Anterior cingulate cortex (tissue), 58 donors: ENCODE data around the gene HSD11B2.
A peak's percentile ranks its signal among the peaks of the same experiment; 100 is the strongest.

ENCODE experiments used
- DNase-seq, 58 donors: peaks; one replicate each; lab custom pipeline; 2025; lab: John Stamatoyannopoulos, UW

HSD11B2 gene

DNA sequence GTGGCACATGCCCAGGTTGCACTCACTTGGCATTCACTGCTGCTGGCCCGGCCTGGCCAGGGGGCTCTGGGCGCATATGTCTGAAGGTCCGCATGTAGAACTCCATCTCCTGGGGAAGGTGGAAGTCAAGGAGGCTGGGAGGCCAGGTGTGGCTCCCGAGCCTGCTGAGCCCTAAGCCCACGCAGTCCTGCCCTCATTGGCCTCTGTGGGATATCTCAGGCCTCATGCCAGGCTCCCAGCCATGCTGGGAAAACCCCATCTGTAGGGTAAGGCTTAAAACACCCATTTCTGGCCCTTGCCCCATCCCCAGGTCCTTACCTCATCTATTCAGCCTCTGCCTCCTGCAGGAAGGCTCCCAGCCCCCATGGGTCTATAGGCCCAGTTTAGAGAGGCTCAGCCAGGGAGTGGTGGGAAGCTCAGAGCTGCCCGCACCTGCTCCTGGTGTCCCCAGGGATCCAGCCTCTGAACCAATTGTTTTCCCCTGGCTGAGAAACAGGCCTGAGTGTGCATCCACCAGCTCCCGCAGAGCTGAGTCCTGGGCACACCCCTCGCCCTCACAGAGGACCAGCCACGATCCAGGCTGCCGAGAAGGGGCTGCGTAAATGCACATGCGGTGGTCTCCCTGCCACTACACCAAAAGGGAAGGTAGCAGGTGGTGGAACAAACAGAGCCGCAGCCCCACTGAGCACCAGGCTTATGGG is 35.3 kb upstream of the HSD11B2 start:
- DNase-seq = no peak

DNA sequence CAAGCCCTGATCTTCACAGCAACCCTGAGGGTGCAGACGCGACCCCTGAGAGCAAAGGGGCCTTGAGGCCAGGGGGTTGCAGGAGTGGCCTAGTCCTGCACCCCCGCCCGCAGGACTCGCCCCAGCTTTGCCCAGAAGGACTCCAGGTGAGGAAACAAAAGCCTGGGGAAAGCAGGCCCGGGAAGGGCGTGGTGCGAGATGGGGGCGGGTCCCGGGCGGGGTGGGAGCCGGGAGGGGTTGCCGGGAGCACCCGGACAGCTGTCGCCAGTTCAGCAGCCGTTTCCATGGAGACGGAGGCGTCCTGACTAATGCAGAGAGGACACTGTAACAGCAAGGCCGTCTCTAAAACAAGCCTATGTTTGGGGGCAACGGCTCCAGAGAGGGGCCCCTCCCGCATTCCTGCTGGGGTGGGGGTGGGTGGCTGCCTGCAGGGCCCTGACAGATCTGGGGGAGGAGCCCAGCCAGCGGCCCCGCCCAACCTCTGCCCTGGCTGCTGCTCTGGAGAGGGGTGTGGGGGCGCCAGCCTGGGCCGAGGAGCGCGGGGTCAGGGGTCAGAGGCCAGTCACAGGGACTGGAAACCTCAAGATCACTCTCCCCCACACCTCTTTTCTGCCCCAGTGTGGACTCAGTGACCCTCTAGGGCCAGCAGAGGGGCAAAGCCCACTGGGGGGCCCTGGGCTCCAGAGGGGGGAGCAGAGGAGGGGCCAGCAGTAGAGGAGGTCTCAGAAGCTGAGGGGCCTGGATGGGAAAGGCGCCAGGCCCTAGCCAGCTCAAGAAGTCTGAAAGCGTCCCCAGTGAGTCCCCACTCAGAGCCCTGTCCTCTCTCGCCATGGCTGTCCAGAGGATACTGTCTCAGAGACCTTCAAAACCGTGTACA is 34.5 kb upstream of the HSD11B2 start:
- DNase-seq = peak in 24 of 58 donors; percentile 10 to 62 (median 40)

DNA sequence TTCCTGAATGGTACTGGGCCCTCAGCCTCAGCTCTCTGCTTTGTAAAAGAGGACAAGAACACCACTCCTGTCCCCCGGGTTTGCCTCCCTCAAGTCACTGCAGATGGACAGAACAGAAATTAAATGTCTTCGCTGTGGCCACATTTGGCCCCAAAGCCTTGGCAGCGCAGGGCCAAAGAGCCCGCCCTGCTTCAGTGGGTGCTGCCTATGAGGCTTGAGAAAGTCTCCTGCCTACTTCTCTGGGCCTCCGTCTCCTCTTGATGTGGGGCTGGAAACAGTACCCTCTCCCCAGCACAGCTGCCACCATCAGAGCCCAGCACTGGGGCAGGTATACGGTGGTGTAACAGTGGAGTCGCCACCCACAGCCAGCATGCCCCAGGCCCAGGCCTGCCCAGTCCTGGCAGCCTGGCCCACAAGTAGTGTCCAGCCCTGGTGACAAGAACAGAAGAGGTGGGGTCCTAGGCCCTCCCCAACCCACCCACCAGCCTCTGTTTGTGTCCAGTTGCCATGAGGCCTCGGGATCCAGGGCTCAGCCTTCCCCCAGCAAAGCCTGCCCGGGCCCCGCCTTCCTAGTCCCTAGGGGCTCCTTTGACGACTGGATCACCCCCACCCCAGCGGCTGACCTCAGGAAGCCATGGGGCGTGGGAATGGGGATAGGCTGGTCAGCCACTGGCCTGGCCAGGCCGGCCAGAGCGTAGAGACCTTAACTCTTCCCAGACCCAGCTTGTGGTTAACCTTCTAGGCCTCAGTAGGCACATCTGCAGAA is 33.7 kb upstream of the HSD11B2 start:
- no peak for DNase-seq

DNA sequence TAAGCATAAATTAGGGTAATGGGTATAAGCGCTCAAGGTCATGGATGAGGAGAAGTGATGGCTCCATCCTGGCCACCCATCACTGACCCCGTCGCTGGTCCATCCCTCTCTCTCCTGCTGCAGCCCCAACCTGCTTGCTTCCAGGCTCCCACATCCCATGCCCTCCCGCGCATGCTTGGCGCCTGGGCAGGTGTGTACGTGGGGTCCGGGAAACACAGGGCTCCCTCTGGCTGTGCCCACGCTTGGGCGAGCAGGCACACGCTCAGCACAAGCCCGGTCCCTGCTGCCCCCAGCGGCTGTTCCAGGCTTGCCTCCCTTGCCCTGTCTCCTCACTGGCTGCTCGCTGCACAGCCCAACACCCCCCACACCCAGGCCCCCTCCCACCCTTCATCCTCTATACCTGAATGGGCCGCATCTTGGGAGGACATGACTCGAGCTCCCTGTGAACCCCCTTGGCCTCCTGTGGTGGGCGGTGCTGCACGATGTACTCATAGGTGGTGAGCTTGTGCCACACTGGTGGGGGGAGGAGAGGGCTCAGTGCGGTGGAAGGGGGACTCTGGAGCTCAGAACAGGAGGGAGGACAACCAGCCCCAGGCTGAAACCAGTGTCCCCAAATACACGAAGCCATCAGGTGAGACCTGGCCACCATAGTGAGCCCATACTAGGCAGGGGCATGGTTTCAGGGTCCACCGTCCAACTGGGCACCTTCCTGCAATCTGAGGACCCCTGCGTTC is 32.9 kb upstream of the HSD11B2 start:
- no peak for DNase-seq

DNA sequence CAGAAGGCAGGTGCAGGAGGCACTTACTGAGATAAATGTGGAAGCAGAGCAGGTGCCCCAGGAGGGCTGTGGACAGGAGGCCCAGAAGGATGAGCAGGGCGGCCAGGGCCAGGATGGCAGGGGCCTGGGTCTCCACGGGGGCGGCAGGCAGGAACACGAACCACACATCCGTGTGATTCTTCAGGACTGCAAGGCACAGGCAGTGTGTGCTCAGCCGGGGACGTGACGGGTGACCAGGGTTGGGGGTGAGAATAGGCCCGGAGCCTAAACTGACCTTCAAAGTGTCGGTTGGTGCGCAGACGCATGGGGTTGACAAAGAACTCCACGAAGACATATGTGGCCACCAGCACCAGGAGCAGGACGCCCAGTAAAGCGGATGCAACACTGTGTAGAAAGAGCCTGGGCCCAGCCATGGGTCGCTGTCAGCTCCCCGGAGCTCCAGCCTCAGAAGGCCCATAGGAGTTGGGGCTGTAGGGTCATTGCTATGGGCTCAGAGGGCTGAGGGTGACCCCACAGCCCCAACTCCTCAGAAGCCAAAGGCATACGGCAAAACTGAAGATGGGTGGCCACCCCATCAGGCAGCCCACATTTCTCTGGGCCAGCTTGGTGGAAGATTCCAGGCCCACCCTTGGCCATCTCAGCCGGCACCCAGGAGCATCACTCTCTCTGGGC is 32.2 kb upstream of the HSD11B2 start:
- DNase-seq = no peak

DNA sequence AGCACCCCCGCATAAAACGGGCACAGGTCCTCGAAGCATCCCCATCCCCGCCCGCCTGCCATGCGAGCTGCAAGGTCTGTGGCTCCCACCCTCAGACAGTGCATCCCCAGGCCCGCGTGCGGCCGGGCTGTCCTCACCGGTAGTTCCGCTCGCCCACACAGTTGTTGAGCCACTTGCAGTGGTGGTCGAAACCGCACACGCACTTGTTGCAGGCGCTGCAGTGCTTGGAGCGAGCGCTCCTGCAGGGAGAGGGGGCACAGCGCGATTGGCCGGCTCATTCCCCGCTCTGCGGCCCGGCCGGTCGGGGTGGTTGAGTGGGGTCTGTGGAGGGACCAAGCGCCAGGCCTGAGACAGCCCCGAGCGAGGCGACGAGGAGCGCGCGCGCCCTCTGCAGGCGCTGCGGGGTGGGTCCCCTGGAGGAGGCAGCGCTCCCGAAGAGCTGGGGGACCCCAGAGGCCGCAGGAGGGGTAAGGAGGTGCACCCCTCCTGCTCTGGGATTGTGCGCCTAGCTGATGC is 31.6 kb upstream of the HSD11B2 start:
- DNase-seq = peak in 30 of 58 donors; percentile 15 to 66 (median 32)

DNA sequence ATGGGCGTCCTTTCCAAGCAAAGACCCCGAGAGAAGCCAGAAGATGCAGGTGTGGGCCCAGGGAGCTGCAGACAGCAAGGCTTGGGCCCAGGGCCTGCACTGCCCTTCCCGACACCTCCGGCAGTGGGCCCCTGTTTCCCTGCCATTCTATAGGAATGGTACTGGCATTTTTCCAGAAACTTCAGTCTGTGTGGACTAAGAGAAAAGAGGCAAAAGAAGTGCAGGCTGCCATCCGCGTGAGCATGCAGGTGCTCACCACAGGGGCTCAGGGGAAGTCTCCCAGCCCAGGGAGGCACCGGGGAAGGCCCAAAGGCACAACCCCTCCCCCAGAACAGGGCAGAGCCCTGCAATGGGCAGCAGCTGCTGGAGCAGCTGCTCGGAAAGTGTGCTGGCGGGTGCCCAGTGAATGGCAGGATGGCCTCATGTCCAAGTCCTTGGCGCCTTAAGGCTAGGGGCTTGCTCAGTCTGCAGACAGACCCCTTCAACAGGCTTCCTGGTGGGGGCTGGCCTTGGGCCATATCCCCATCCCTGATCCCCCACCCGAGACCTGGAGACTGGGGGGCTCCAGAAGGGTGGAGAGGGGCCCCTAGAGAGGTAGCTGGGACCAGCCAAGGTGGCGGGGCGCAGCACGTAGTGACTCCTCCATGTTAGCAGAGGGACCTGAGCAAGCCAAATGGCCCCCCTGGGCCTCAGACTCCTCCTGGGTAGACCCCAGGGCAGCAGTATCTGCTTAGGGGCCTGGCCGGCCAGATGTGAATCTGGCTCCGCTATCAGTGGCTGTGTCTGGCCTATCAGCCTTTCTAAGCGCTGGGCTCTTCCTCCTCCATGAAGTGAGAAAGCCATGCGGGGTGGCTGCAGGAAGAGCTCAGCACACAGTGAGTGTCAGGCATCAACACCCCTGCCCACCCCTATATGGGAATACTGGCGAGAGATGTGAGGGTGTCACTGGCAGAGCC is 30.9 kb upstream of the HSD11B2 start:
- no peak for DNase-seq

DNA sequence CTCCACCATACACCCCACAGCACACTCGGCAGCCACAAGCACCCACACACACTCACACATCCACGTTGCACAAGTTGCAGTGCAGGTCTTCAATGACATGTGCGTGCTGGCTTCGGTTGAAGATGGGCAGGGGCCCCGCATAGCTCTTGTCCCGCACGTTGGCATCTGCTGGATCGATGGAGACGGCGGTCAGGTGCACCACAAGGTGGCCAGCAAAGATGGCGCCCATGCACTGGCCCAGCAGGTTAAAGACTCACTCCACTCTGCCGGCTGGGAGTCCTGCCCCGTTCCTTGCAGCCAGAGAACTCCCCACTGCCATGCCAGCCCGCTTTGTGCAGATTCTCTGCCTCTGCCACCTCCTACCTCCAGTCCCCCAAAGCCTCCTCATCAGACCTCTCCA is 30.0 kb upstream of the HSD11B2 start:
- DNase-seq = no peak

DNA sequence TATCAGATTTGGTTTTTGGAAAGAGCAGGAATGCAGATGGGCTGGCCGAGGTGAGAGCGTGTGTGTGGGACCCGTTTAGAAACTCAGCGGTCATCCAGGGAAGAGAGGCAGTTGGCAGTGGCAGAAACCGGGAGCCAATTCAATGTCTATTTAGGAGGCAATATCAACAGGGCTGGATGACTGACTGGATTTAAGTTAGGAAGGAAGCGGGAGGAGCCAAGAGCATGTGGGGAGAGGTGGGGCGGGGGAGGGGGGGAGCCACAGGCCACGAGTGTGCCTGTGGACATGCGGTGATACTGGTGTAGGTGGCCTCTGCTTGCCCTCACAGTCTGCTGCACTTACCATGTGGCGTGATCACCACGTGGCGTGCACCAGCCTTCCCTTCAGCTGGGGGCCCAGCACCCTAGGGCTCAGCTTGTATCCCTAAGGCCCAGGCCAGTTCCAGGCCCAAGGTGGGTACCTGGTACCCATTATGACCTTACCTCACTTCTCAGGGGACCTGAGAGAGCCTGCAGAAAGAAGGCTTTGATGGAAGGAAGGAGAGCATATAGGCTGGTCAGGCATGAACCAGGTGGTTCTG is 26.9 kb upstream of the HSD11B2 start:
- no peak for DNase-seq

DNA sequence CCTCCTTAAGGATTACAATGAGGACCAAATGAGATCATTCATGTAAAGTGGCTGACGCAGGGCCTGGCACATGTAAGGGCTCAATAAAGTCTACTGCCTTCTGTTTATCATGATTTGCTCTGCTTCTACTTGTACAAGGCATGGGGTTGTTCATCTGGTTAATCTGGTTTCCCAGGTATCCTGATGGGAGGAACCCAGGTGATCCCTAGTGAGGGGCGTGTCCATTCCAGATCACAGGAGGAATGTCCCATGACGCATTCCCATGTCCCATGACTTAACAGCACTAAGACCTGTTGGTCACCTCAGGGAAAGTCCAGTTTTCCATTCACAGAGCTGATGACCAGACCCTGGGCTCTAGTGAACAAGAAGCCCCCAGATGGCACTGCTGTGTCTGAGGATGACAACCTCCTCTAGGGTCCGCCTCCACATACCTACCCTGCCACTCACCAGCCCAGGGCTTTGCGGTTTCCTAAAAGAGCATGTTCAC is 26.1 kb upstream of the HSD11B2 start:
- DNase-seq = no peak

DNA sequence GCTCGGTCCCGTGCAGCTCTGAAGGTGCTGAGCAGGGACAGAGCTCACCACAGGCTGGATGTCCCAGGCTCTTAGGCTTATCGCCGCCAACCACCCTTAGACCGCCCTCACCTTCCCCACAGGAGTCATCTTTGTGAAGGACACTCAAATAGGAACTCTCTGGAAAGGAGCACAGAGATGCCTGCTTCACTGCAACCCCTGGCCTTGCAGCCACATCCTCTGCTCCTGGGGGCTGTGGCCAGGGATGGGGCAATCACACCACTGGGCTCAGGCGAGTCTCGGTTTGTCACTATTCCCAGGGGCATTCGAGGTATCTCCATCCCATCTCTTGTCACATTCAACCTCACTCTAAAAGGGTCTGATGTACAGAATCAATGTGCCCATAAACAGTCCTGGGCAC is 25.6 kb upstream of the HSD11B2 start:
- DNase-seq = no peak

DNA sequence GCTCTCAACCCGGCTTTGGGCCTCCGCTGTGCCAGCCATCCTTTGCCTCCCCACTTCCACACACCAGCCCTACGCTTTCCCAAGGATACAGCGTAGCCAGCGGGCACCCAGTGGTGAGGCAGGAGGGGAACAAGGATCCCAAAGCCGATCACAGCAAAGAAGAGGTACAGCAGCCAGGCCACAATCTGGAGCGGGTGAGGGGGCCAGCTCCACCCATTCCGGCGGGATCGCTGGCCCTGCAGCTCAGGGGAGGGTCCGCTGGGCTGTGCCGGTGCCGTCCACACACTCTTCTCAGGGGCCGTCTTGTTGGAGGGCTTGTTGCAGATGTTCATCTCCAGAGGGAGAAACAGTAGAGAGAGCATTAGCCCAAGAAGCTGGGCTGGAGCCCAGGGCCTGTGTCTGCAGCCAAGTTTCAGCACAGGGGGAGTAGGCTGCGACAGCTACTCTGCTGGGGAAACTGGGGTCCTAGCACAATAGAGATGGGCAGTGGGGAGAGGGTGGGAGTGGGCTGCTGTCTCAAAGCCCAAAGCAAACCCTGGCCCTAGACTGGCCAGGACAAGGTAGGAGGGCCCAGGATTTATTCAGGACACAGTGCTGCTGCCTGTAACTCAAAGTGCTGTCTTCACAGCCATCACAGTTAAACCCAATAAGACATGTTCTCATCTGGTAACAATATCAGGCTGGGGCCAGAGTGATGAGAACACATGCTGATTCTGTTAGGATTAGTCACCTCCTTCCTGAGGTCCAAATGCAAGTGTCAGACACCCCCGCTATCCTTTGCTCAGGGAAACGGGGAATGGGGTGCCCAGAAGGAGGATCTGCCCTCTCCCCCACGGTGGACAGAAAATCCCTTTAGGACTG is 24.6 kb upstream of the HSD11B2 start:
- DNase-seq = peak in 9 of 58 donors; percentile 20 to 50 (median 42)

DNA sequence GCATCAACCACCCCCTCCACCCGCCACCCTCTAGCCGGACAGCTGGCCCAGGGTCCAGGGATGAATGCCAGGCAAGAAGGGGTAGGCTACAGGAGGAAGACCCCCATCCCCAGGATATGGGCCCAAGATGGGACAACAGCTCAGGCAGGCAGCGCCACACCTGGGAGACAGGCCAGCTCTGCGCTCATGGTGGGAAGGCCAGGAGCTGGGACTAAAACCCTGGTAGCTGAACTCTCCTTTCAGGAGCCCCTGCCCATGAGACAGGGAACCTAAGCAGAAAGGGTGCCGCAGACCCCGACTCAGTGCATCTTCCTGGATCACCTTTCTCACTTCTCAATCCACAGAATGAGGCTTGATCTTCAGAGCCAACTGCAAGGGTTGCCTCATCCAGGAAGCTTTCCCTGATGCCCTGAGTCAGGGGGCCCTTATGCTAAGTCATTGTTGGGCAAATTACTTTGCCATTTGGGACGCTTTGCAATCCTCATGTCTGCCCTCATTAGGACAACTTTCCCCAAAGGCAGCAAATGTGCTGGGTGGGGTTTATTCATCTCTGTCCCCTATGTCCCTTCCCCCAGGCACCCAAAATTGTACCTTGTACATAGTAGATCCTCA is 23.6 kb upstream of the HSD11B2 start:
- no peak for DNase-seq

DNA sequence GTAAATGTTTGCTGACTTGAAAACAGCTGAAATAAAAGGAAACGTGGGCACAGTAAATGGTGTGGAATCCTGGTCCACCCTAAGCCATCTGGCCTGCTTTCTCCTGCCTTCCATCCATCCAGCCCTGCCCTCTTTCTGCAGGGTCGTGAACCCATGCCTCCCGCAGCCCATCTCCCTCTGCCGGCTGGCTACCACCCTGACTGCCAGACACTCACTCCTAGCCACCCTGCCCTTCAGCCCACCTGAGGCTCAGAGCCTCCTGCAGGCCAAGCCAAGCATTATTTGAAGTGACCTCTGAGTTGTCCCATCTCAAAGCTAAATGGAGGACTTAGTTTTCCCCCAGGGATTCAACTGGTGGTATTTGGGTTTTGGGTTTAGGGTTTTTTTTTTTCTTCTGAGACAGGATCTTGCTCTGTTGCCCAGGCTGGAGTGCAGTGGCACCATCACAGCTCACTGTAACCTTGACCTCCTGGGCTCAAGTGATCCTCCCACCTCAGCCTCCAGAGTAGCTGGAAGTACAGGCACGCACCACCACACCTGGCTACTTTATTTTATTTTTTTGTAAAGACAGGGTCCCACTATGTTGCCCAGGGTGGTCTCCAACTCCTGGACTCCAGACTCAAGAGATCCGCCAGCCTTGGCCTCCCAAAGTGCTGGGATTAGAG is 23.0 kb upstream of the HSD11B2 start:
- no peak for DNase-seq

DNA sequence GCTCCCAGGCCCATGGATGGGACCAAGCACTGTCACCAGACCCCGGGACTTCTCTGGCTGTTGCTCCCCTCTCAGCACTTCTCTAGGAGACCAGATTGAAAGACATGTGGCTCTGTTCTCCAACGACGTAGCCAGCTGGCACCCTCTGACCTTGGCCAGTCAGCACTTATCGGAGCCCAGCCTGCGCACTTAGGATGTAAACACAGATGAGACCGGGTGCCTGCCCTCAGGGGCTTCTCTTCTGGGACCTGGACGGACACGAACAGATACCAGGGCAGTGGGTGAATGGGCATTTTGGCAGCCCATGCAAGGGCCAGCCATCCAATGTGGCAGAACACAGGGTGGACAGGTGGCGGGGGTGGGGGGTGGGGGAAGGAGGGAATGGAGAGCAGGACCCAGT is 21.3 kb upstream of the HSD11B2 start:
- no peak for DNase-seq

DNA sequence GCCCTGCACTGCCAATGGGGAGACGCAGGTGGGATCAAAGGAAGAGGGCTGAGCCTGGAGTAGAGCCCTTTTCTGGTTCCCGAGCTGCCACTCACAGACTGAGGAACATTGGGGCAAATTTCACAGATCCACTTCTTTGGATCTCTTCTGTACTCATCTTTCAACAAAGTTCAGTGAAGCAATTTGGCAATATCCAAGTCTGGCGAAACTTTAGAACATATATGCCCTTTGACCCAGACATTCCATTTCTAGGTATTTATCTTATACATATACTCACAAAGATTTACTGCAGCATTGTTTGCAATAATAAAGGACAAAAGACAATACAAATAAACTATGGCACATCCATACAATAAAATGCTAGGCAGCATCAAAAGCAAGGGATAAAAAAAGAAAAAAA is 19.6 kb upstream of the HSD11B2 start:
- no peak for DNase-seq
